Adrenal gland (tissue), 5 donors: ENCODE measurements around the gene RAB20.

Source experiments
- CTCF ChIP-seq, 6 experiments: fragments of 450-650 bp in 4 of 6; fragments of 200-600 bp in 2 of 6; sonication (generic) in 1 of 6; IDR thresholded peaks; 1 replicate in 5 of 6; 2 replicates in 1 of 6; pipeline versions ENCODE4 v1.5.1 to v1.8.0; 2016 to 2021; ENCODE audit warnings: antibody characterized with exemption in 6 of 6, mild to moderate bottlenecking in 2 of 6, moderate library complexity in 1 of 6
- POLR2A ChIP-seq, 2 donors: fragments of 450-650 bp; IDR thresholded peaks; one replicate each; pipeline ENCODE4 v1.6.1; 2017; ENCODE audit warnings: antibody characterized with exemption in 2 of 2, mild to moderate bottlenecking in 2 of 2, moderate library complexity in 1 of 2
- donor health status: DM: no; HTN: no; CAD: no.

- no peak for TF ChIP-seq CTCF (IDR thresholded peaks at IDR 0.05)
- no peak for TF ChIP-seq POLR2A (IDR thresholded peaks at IDR 0.05)
Measured at GRCh38 chr13:110556224-110556606, 5.3 kb downstream of the RAB20 start.
